GM19372 (cell line): ENCODE results near the gene ZNF789.
A peak's percentile ranks its signal among the peaks of the same experiment; 100 is the strongest.

Source experiments
- ATAC-seq: cut with Tn5 transposase; IDR thresholded peaks from one replicate; pipeline ENCODE4 v1.9.1; 2021; ENCODE audit warnings: mild to moderate bottlenecking, low read depth, moderate library complexity; ENCODE audit not compliant: unreplicated experiment

ZNF789 gene

DNA sequence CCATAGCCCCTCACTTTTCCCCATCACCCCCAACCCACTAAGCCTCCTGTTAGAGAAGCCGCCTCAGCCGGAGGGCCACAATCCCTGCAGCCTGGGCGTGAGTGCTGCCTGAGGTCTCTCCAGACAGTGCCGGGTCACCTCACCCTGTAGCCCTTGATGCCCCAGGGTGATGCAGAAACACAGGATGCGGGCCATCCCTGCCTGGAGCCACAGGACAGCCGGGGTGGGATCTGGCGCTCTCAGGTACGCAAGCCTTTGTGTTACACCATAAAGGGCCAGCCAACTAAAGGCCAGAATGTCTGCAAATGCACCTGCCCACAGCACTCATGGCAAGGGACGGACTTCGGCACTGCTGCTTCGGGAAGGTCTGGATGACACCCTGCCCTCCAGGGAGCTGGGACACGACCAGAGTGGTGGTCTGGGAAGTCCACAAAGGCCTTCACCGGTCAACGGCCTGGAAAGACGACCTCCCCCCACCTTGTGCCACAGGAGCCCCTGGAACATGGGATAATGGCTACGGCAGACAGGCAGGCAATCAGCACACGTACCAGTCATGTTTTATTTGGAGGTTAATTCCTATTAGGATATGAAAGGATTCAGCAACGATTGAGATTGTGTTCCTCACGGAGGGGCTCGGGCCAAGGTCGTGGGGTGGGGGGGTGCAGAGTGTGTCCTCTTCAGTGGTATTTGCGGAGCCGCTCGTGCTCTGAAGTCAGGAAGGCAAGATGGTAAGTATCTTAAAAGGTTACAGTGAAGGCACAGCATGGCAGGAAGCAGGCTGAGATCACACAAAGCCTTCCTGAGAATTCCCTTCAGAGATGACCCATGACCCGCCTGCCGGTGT lies 14.8 kb upstream of the ZNF789 start:
- no peak for ATAC-seq

- ATAC-seq = no peak
Observed at GRCh38 chr7:99459087-99459486, 13.6 kb upstream of the ZNF789 start.

- ATAC-seq = no peak
Observed at GRCh38 chr7:99460651-99461050, 12.0 kb upstream of the ZNF789 start.

DNA sequence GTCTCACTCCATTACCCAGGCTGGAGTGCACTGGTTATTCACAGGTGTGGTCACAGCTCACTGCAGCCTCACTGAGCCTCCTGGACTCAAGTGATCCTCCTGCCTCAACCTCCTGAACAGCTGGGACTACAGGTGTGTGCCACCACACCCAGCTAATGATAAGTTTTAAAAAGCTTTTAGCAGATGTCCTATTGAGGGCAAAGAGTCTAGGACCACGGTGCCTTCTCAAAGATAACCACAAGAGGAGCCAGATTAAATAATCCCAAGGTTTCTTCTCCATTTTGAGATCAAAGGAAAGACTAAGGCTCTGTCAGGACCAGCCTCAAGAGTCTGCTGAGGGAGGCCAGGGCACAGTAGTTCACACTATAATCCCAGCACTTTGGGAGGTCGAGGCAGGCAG lies 11.5 kb upstream of the ZNF789 start:
- no peak for ATAC-seq

DNA sequence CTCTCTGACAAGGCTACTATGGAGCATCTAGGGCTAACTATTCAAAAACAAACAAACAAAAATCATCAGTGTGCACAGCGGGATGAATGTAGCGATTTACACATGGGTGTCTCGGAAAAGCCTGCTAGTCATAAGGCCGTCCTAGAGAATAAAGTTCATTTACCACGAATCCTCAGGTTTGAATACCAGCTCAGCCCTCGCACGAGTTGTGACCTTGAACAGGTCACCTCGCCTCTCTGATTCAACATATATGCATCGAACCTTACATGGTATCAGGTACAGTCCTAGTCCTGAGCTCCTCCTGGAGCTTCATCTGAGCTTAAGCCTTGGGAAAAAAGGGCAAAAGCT lies 7.3 kb upstream of the ZNF789 start:
- ATAC-seq = no peak

DNA sequence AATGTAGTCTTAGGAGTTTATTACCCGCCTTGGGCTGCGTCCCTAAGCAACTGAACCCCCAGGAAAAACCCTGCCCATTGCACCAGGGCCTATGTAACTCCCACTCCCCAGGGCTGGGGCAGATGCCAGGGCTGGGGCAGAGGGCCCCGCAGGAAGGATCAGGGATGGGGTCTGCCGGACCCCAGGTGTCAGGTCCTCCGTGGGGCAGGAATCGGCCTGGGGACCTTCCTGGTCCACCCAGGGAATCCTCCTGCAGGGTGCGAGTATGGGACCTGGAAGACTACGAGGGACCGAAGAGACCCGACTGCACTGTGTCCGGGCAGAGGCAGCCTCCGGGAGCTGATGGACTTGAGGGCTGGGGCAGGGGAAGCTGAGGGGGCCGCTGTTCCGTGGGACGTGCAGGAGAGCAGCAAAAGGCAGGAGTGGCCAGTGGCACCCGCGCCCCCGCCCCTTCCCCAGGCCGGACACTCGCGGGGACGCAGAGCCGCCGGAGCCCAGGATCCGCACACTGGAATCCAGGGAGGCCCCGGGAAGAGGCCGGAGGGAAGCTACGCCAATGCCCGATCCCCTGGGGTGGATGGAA lies 4.3 kb upstream of the ZNF789 start:
- ATAC-seq = no peak

- ATAC-seq = no peak
Observed at GRCh38 chr7:99469381-99470065, 3.2 kb upstream of the ZNF789 start.

DNA sequence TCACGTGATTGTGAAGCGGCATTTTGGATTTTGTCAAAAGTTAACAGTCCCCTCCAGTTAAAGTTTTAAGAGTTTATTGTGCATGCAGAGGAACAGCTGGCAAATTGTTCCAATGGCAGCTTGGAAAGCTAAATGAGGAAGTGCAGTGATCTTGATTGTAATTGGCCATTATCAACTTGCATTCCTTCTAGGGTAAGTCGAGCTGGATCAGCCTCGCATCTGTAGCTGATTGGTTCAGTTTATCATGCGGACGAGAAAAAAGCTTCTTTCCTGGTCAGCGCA lies 566 bp downstream of the ZNF789 start:
- ATAC-seq = no peak

DNA sequence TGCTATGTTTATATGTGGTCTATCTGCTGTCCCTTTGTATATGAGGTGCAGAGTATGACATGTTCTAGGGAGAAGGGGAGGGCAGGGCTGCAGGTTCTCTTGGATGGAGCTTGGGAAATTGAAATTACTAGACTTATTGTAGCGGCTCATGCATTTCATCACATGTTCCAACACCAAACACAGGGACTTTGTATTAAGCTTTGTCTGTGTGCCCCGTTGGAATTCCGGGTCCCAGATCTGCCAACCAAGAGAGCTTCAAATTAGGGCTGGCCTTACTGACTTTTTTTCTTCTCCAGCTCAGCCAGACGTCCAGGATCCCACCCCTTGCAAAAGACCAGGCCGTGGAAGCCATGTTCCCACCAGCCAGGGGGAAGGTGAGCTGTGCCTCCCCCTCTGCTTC lies 3.4 kb downstream of the ZNF789 start:
- ATAC-seq = no peak

DNA sequence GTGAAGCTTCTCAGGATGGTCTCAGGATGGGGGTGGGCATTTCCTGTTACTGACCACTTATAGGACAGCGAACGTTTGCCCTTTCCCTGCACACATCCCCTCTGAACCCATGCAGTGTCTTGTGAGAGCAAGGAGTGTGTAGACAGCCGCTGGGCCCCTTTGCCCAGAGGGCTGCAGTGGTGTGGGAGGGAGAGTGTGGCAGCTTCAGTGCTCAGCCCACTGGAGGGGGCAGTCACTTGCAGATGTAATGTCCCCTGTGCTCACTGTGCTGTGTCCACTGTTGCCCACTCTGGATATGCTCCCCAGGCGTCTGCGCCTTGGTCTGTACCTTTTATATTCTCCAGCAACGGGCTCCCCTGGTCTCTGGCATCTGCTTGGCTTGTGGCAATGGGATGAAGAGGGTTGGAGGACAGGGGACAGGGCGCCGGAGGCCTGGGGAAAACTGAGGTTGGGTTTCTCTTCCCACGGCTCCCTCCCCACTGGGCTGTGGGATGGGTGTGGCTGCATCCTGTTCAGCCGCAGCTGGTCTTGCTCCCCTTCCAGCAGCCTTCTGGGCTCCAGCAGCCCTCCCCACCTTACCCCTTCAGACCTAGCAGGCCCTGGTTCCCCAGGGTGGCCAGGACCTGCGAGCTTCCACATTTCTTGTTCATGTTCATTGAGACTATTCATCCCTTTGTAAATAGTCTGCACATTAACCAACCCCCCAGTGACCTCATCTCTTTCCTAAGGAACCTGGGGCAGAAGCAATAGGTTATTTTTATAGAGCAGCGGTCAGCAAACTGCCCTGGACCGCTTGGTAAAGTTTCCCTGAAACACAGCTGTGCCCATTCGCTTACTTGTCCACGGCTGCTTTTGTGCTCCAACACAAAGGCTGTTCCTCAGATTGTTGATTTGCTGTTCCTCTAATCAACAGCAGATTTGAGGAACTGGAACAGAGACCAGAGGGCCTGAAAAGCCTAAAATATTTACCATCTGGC lies 6.1 kb downstream of the ZNF789 start:
- ATAC-seq = no peak

GRCh38 chr7:99485094-99485493 lies 12.4 kb downstream of the ZNF789 start:
- ATAC-seq = no peak

GRCh38 chr7:99489235-99489634 lies 16.5 kb downstream of the ZNF789 start:
- no peak for ATAC-seq

- ATAC-seq = no peak
Observed at GRCh38 chr7:99490878-99491277, 18.2 kb downstream of the ZNF789 start.

GRCh38 chr7:99493823-99494222 lies 21.1 kb downstream of the ZNF789 start:
- no peak for ATAC-seq

- ATAC-seq = no peak
Observed at GRCh38 chr7:99497766-99498545, 25.3 kb downstream of the ZNF789 start.

GRCh38 chr7:99498546-99498944 lies 25.9 kb downstream of the ZNF789 start:
- ATAC-seq = no peak

DNA sequence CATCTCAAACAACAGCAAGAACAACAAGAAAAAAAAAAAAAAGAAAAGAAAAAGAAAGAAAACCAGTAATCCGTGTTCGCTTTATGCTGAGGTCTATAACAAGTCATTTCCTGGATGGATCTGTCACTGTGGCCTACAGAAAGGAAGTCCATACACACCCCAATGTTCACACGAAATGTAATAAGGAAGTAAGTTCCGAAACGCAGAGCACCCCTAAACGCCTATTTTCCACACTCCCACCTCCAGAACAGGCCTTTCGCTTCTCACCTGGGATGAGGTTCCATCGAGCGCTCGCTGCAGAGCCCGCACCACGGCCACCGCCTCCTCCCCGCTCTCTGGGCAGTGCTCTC lies 26.7 kb downstream of the ZNF789 start:
- no peak for ATAC-seq

- ATAC-seq = peak; percentile 35
Observed at GRCh38 chr7:99499721-99500636, 27.3 kb downstream of the ZNF789 start, which contains the start of gene ZNF394. Gene ZNF394, minus strand, starts transcription at chr7:99500281. Its CDS starts 188 bp downstream, at chr7:99500093.

DNA sequence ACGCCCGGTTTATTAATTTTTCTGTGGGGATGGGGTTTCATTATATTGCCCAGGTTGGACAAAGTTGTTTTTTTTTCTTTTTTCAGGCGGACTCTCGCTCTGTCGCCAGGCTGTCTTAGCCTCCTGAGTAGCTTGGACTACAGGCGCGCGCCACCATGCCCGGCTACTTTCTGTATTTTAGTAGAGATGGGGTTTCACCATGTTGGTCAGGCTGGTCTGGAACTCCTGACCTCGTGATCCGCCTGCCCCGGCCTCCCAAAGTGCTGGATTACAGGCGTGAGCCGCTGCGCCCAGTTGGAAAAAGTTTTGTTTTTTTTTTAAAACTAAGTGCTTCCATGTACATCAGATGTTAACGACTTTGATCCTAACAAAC lies 27.9 kb downstream of the ZNF789 start:
- ATAC-seq = no peak
